ENCODE data around the gene PTPRE.

The PTPRE gene

GRCh38 chr10:128024426-128024825, 117.5 kb downstream of the PTPRE start:
- peak in 1 of 2 donors; percentile 19 for DNase-seq
- Histone ChIP-seq H3K9me3 (no peaks in the 10 kb centered on the region), H3K36me3 (no peaks in the 10 kb centered on the region)

DNA sequence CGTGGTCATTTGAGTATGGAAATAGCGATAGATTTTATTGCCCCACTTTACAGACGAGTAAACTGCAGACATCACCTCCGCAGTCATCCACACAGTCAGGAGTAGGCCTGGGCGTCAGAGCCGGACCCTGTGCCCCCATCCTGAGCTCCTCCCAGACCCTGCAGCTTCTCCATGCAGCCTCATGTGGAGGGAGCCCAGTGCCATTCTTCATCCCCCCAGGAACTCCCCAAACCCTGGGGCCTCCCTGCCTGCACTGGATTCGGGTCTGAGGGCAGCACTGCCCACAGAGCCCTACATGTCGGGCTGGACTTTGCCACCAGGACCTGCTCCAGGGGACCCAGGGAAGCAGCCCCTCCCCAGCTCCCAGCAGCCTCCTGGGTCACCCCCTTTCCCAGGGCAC, 118.5 kb downstream of the PTPRE start:
- intact Hi-C loops (cut with DNase I; ENCODE audit: low total_unique reads): no loop called here
- TF ChIP-seq, protein P1, sequence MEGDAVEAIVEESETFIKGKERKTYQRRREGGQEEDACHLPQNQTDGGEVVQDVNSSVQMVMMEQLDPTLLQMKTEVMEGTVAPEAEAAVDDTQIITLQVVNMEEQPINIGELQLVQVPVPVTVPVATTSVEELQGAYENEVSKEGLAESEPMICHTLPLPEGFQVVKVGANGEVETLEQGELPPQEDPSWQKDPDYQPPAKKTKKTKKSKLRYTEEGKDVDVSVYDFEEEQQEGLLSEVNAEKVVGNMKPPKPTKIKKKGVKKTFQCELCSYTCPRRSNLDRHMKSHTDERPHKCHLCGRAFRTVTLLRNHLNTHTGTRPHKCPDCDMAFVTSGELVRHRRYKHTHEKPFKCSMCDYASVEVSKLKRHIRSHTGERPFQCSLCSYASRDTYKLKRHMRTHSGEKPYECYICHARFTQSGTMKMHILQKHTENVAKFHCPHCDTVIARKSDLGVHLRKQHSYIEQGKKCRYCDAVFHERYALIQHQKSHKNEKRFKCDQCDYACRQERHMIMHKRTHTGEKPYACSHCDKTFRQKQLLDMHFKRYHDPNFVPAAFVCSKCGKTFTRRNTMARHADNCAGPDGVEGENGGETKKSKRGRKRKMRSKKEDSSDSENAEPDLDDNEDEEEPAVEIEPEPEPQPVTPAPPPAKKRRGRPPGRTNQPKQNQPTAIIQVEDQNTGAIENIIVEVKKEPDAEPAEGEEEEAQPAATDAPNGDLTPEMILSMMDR (IDR thresholded peaks at IDR 0.05): no peak

More at GRCh38 chr10:128024426-128024825, 117.5 kb downstream of the PTPRE start:
- H3K4me1 ChIP-seq: no peaks in the 10 kb centered on the region
- no peaks in the 10 kb centered on the region for H3K27me3 ChIP-seq
- no peak overlapping the region for H3K27ac ChIP-seq
- no peak overlapping the region for H3K4me3 ChIP-seq
- TF ChIP-seq, protein P1 (IDR thresholded peaks at IDR 0.05): no peak
- intact Hi-C loops (cut with DNase I; ENCODE audit: low total_unique reads): no loop called here

GRCh38 chr10:128025951-128026350, 119.0 kb downstream of the PTPRE start:
- H3K4me3 ChIP-seq: no peak overlapping the region
- intact Hi-C loops (cut with DNase I; ENCODE audit: low total_unique reads): no loop called here
- TF ChIP-seq, protein P1 (IDR thresholded peaks at IDR 0.05): no peak
- H3K36me3 ChIP-seq: no peaks in the 10 kb centered on the region
- no peaks in the 10 kb centered on the region for H3K27me3 ChIP-seq
- DNase-seq: no peak
- no peaks in the 10 kb centered on the region for H3K4me1 ChIP-seq
- no peak overlapping the region for H3K27ac ChIP-seq
- H3K9me3 ChIP-seq: no peaks in the 10 kb centered on the region

More for the DNA sequence above, 118.5 kb downstream of the PTPRE start:
- H3K36me3 ChIP-seq: no peaks in the 10 kb centered on the region
- no peaks in the 10 kb centered on the region for H3K4me1 ChIP-seq
- H3K27me3 ChIP-seq: no peaks in the 10 kb centered on the region
- H3K4me3 ChIP-seq: no peak overlapping the region
- H3K27ac ChIP-seq: no peak overlapping the region
- H3K9me3 ChIP-seq: no peaks in the 10 kb centered on the region
- no peak for DNase-seq

DNA sequence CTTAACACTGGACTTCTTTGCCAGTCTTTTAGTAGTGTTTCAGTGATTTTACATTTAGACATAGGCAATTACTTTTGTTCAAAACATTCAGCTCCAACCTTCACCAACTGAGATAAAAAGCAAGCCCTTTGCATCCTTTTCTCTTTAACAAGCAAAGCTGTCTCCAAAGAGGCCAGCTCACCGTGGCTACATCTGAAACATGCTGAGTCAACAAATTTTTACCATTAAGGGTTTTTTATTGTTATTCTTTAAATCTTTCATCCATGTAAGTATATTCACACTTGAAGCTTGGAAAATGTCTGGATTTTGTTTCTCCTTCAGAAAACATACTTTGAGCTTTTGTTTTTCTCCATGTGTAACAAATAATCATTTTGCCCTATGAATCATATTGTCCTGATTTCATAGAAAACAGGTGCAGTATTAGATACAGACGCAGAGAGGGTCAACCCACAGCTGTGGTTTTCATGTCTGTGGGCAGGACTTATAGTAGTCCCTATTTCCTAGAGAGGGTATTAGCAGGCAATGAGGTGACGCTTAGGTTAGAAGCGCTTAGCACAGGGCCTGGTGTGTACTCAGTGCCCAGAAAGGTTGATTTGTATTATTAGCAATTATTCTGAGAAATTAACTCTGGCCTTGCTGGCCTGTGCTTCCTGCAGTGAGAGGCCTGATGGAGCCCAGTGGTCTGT, 119.9 kb downstream of the PTPRE start:
- no peak overlapping the region for H3K4me3 ChIP-seq
- TF ChIP-seq, protein P1 (IDR thresholded peaks at IDR 0.05): no peak
- no peak overlapping the region for H3K27ac ChIP-seq
- no peaks in the 10 kb centered on the region for H3K36me3 ChIP-seq
- DNase-seq: no peak
- no peaks in the 10 kb centered on the region for H3K27me3 ChIP-seq
- intact Hi-C loops (cut with DNase I; ENCODE audit: low total_unique reads): no loop called here
- H3K4me1 ChIP-seq: no peaks in the 10 kb centered on the region
- no peaks in the 10 kb centered on the region for H3K9me3 ChIP-seq

- TF ChIP-seq, protein P1 (IDR thresholded peaks at IDR 0.05): no peak
- DNase-seq: no peak
- no peaks in the 10 kb centered on the region for H3K27me3 ChIP-seq
- H3K27ac ChIP-seq: no peak overlapping the region
- H3K4me1 ChIP-seq: no peaks in the 10 kb centered on the region
- H3K9me3 ChIP-seq: no peaks in the 10 kb centered on the region
- H3K36me3 ChIP-seq: no peaks in the 10 kb centered on the region
- no peak overlapping the region for H3K4me3 ChIP-seq
- intact Hi-C loops (cut with DNase I; ENCODE audit: low total_unique reads): no loop called here
These were observed 120.4 kb downstream of the PTPRE start for GRCh38 chr10:128027306-128027705.

Measured in tibial artery (tissue), 4 donors.